HepG2 (cell line): ENCODE measurements around the gene SHF. TPM values are rescaled to one million over a fixed set of nuclear protein-coding genes. Genes with fewer than 3 reads are reported as not detected.

Experiments
- ATAC-seq: fragments of 200-7000 bp; cut with Tn5 transposase; 3 replicates; pipeline ENCODE4 v1.9.1; 2020; ENCODE audit warnings: mild to moderate bottlenecking, moderate library complexity
- BruUV-seq: library from RNA; stranded (reverse); fragments of 400-500 nt; replicated peaks from 2 replicates; lab custom pipeline; 2021; lab: Mats Ljungman, UMichigan
- CTCF ChIA-PET: fragments of 300-600 bp; formaldehyde crosslinking; extraction: SDS; loops from one replicate; lab custom pipeline; 2021; ENCODE audit warnings: low total read pairs, inconsistent platforms, low intra/inter-chr PET ratio; lab: Yijun Ruan, JAX
- POLR2A ChIA-PET: fragments of 350-600 bp; sonication (Branson Sonifier 250); formaldehyde crosslinking; loops from one replicate; lab custom pipeline; 2020; ENCODE audit warnings: antibody characterized with exemption, inconsistent platforms; lab: Yijun Ruan, JAX
- DNase-seq: peaks from one replicate; pipeline ENCODE4 v3.0.0-alpha.2; 2015; ENCODE audit warnings: low spot score
- FAIRE-seq: peaks from 3 replicates; lab custom pipeline; 2011; peaks lifted over from hg19 to GRCh38; lab: Jason Lieb, UNC
- H2AFZ ChIP-seq: one replicate; pipeline ENCODE4 v1.6.1; 2011; ENCODE audit warnings: low read length, inconsistent platforms
- H3K27ac ChIP-seq: fragments of 300-600 bp; 3 replicates; pipeline ENCODE4 v1.8.0; 2011; ENCODE audit warnings: mixed run types, mild to moderate bottlenecking, mixed read lengths, low read length, inconsistent platforms; ENCODE audit not compliant: insufficient read depth; ENCODE audit errors: extremely low read length
- H3K27me3 ChIP-seq, 2 experiments: fragments of 200-600 bp in 1 of 2; 2 replicates in 1 of 2; 3 replicates in 1 of 2; pipeline versions ENCODE4 v1.6.0 to v1.8.0; 2011; ENCODE audit warnings: low read length in 2 of 2, mild to moderate bottlenecking in 2 of 2, moderate library complexity in 2 of 2, inconsistent platforms in 1 of 2; ENCODE audit not compliant: insufficient read depth in 2 of 2, control insufficient read depth in 1 of 2
- H3K36me3 ChIP-seq, 2 experiments: fragments of 200-600 bp in 1 of 2; replicated peaks in 1 of 2; 2 replicates in 1 of 2; 3 replicates in 1 of 2; pipeline versions ENCODE4 v1.5.1 to v1.8.0; 2011; ENCODE audit warnings: low read length in 2 of 2, inconsistent platforms in 1 of 2; ENCODE audit not compliant: insufficient read depth in 2 of 2, control insufficient read depth in 1 of 2
- H3K4me1 ChIP-seq: 2 replicates; pipeline ENCODE4 v1.5.1; 2012; ENCODE audit warnings: low read length, inconsistent platforms; ENCODE audit not compliant: insufficient read depth
- H3K4me2 ChIP-seq: 2 replicates; pipeline ENCODE4 v1.6.0; 2011; ENCODE audit warnings: low read depth, low read length, inconsistent platforms
- H3K4me3 ChIP-seq, 3 experiments: fragments of 200-600 bp in 1 of 3; sonication (generic), shearing (Covaris generic) in 1 of 3; replicated peaks in 1 of 3; 2 replicates each; pipeline ENCODE4 v1.5.1; 2011 to 2016; ENCODE audit warnings: low read length in 3 of 3, inconsistent platforms in 2 of 3, low read depth in 2 of 3, mild to moderate bottlenecking in 2 of 3, control low read depth in 1 of 3, mixed read lengths in 1 of 3; ENCODE audit not compliant: insufficient read depth in 1 of 3
- H3K79me2 ChIP-seq: one replicate; pipeline ENCODE4 v1.6.1; 2011; ENCODE audit warnings: low read length, inconsistent platforms; ENCODE audit not compliant: insufficient read depth
- H3K9ac ChIP-seq: 2 replicates; pipeline ENCODE4 v1.6.0; 2011; ENCODE audit warnings: mild to moderate bottlenecking, low read depth, low read length, inconsistent platforms; ENCODE audit not compliant: insufficient read depth
- H3K9me3 ChIP-seq: 2 replicates; pipeline ENCODE4 v1.5.1; 2012; ENCODE audit warnings: mild to moderate bottlenecking, low read length
- H4K20me1 ChIP-seq: 2 replicates; pipeline ENCODE4 v1.6.0; 2011; ENCODE audit warnings: inconsistent platforms, mild to moderate bottlenecking, low read length, moderate library complexity; ENCODE audit not compliant: insufficient read depth
- ARNT ChIP-seq: fragments of 450-650 bp; IDR thresholded peaks from 2 replicates; pipeline ENCODE4 v1.6.1; 2017
- ARNT2 ChIP-seq: sonication (generic); formaldehyde crosslinking; IDR thresholded peaks from 2 replicates; pipeline ENCODE4 v1.8.0; 2022; ENCODE audit warnings: mild to moderate bottlenecking, low read depth, missing genetic modification reagents, moderate library complexity
- CENPT ChIP-seq: sonication (generic); formaldehyde crosslinking; IDR thresholded peaks from 2 replicates; pipeline ENCODE4 v1.8.0; 2022; ENCODE audit warnings: low read depth, mild to moderate bottlenecking, moderate library complexity, missing genetic modification reagents
- DNMT3B ChIP-seq: conservative IDR thresholded peaks from 2 replicates; pipeline ENCODE4 v1.6.1; 2016; ENCODE audit warnings: missing biosample characterization, control low read depth
- FOXA3 ChIP-seq: IDR thresholded peaks from 2 replicates; pipeline ENCODE4 v1.6.1; 2016; ENCODE audit warnings: missing genetic modification reagents, missing compliant biosample characterization
- HMG20B ChIP-seq: conservative IDR thresholded peaks from 2 replicates; pipeline ENCODE4 v1.6.1; 2016; ENCODE audit warnings: missing genetic modification reagents, missing compliant biosample characterization
- MBD4 ChIP-seq: IDR thresholded peaks from 2 replicates; pipeline ENCODE4 v1.6.1; 2012; ENCODE audit warnings: low read length, inconsistent platforms, borderline replicate concordance
- PAF1 ChIP-seq: IDR thresholded peaks from 2 replicates; pipeline ENCODE4 v1.6.1; 2016; ENCODE audit warnings: missing genetic modification reagents, missing compliant biosample characterization
- ZNF552 ChIP-seq: sonication (generic); formaldehyde crosslinking; IDR thresholded peaks from 2 replicates; pipeline ENCODE4 v1.9.0; 2022; ENCODE audit warnings: missing genetic modification reagents, mild to moderate bottlenecking, borderline replicate concordance
- ZNF850 ChIP-seq: sonication (generic); formaldehyde crosslinking; conservative IDR thresholded peaks from 2 replicates; pipeline ENCODE4 v1.9.0; 2021; ENCODE audit warnings: mild to moderate bottlenecking, missing genetic modification reagents
- ZSCAN9 ChIP-seq: IDR thresholded peaks from 2 replicates; pipeline ENCODE4 v1.6.1; 2016; ENCODE audit warnings: borderline replicate concordance
- WGBS: methylation state at CpG from one replicate; pipeline ENCODE4 v1.1.6; 2017; ENCODE audit warnings: low lambda C conversion rate; 5-methylcytosine and 5-hydroxymethylcytosine counted together
- in situ Hi-C: cut with HindIII; loops from 2 replicates; pipeline ENCODE4 v1.10.0; 2017; ENCODE audit warnings: low pct_unique_long_range_greater_than_20kb; ENCODE audit not compliant: extremely low pct_ligation_motif_present
- intact Hi-C: fragments of 100-400 bp; cut with micrococcal nuclease; formaldehyde crosslinking; loops from one replicate; pipeline ENCODE4 v1.10.0; 2022; ENCODE audit not compliant: unreplicated experiment
- polyA plus RNA-seq, 8 experiments: library from polyadenylated mRNA; depleted of rRNA in 3 of 8; stranded (reverse) in 7 of 8; unstranded in 1 of 8; fragments of >200 nt; fragmentation: Illumina TruSeq in 4 of 8; extraction: Trizol in 4 of 8; gene quantifications; 2 replicates each; pipeline versions ENCODE4 v1.2.1 to v1.2.3, GENCODE V29; 2011 to 2016; ENCODE audit warnings: low read depth in 4 of 8, missing spikeins in 1 of 8, mixed read lengths in 1 of 8; ENCODE audit not compliant: insufficient read depth in 1 of 8
- total RNA-seq, 5 experiments: library from RNA; depleted of rRNA; stranded (reverse); fragments of >200 nt; fragmentation: Illumina TruSeq; extraction: Trizol; gene quantifications; 2 replicates each; pipeline ENCODE4 v1.2.3, GENCODE V29; 2016; ENCODE audit warnings: low read depth in 1 of 5
- TF ChIP-seq, protein P1 (sequence below): IDR thresholded peaks from 2 replicates; pipeline ENCODE4 v1.6.1; 2012; ENCODE audit warnings: low read length, improper control_type of control experiment
- TF ChIP-seq, protein P2 (sequence below): sonication (generic); formaldehyde crosslinking; IDR thresholded peaks from 2 replicates; pipeline ENCODE4 v1.4.0; 2020; ENCODE audit warnings: mild to moderate bottlenecking, low read depth, missing genetic modification reagents
- TF ChIP-seq, protein P3 (sequence below): sonication (generic); formaldehyde crosslinking; IDR thresholded peaks from 2 replicates; pipeline ENCODE4 v1.4.0; 2020; ENCODE audit warnings: missing genetic modification reagents

The SHF gene
- total and polyA plus RNA-seq, 2 of the 13 experiments (the other 11 are each of a cell fraction or from before 2014, with no cell fraction given): 20.9 to 25.5 TPM

DNA sequence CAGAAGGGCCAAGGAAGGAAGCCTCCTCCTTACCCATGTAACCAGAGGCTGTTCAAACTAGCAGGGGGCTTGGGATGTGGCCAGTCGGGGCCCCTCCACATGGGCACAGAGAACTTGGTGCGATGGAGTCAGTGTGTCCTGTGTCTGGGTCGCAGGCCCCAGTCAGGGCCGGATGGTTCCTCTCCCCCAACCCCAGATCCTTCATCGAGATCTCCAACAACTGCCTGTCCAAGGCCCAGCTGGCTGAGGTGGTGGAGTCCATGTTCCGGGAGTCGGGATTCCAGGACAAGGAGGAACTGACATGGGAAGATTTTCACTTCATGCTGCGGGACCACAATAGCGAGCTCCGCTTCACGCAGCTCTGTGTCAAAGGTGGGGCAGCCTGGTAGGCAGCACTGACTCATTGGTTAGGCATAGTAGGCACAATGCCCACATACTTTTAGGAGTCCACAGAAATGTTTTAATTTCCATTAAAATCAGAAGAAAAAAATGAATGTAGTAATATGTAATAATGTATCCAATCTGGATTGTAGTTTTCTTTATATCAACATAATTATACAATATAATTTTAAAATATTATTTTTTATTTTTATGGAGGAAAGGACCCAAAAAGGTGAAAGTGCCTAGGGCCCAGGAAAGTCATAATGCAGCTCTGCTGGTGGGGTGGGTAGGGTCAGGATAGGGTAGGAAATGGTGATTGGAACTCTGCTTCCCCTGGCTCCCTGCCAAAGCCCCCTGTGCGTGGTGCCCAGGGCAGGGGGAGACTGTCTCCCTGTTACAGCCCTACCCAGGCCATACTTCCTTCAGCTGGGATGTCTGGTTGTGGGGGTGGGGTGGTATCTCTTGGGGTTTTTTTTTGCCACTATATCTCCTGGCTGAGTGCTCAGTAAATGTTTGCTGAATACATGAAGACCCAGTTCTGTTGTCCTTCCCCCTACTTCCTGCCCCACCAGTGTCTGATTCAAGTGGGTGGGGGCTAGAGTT is 39.4 kb downstream of the SHF start:
- Histone ChIP-seq H3K79me2 (no peaks in the 10 kb centered on the region), H2AFZ (no peak overlapping the region), H4K20me1 (no peaks in the 10 kb centered on the region), H3K4me1 (peaks cover 8% of the 10 kb centered on the region), H3K4me3 (no peak overlapping the region), H3K27ac (no peak overlapping the region), H3K36me3 (no peaks in the 10 kb centered on the region), H3K9ac (no peak overlapping the region), H3K9me3 (no peaks in the 10 kb centered on the region), H3K27me3 (0 out of 5 replicates have a peak, but pooled peaks cover 0 to 19% of the 10 kb centered on the region in 2 experiments), H3K4me2 (no peak overlapping the region)
- ChIA-PET CTCF (no interaction called here), POLR2A (no interaction called here)
- ATAC-seq (no peak), DNase-seq (no peak), FAIRE-seq (no peak)
- 80% methylated on average over 10 of the region's 12 CpGs for WGBS
- TF ChIP-seq, protein P1, sequence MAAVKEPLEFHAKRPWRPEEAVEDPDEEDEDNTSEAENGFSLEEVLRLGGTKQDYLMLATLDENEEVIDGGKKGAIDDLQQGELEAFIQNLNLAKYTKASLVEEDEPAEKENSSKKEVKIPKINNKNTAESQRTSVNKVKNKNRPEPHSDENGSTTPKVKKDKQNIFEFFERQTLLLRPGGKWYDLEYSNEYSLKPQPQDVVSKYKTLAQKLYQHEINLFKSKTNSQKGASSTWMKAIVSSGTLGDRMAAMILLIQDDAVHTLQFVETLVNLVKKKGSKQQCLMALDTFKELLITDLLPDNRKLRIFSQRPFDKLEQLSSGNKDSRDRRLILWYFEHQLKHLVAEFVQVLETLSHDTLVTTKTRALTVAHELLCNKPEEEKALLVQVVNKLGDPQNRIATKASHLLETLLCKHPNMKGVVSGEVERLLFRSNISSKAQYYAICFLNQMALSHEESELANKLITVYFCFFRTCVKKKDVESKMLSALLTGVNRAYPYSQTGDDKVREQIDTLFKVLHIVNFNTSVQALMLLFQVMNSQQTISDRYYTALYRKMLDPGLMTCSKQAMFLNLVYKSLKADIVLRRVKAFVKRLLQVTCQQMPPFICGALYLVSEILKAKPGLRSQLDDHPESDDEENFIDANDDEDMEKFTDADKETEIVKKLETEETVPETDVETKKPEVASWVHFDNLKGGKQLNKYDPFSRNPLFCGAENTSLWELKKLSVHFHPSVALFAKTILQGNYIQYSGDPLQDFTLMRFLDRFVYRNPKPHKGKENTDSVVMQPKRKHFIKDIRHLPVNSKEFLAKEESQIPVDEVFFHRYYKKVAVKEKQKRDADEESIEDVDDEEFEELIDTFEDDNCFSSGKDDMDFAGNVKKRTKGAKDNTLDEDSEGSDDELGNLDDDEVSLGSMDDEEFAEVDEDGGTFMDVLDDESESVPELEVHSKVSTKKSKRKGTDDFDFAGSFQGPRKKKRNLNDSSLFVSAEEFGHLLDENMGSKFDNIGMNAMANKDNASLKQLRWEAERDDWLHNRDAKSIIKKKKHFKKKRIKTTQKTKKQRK: no peak
- TF ChIP-seq FOXA3 (no peak), HMG20B (CRISPR knock-in tag) (no peak), ZNF552 (CRISPR knock-in tag) (no peak), ARNT (no peak), PAF1 (no peak), ARNT2 (CRISPR knock-in tag) (no peak), MBD4 (no peak), CENPT (CRISPR knock-in tag) (no peak), ZSCAN9 (CRISPR knock-in tag) (no peak), DNMT3B (CRISPR knock-in tag) (no peak), ZNF850 (no peak)
- TF ChIP-seq, protein P2, sequence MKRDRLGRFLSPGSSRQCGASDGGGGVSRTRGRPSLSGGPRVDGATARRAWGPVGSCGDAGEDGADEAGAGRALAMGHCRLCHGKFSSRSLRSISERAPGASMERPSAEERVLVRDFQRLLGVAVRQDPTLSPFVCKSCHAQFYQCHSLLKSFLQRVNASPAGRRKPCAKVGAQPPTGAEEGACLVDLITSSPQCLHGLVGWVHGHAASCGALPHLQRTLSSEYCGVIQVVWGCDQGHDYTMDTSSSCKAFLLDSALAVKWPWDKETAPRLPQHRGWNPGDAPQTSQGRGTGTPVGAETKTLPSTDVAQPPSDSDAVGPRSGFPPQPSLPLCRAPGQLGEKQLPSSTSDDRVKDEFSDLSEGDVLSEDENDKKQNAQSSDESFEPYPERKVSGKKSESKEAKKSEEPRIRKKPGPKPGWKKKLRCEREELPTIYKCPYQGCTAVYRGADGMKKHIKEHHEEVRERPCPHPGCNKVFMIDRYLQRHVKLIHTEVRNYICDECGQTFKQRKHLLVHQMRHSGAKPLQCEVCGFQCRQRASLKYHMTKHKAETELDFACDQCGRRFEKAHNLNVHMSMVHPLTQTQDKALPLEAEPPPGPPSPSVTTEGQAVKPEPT (CRISPR knock-in tag): no peak
- TF ChIP-seq, protein P3, sequence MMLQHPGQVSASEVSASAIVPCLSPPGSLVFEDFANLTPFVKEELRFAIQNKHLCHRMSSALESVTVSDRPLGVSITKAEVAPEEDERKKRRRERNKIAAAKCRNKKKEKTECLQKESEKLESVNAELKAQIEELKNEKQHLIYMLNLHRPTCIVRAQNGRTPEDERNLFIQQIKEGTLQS (CRISPR knock-in tag): no peak
- intact Hi-C loops: no loop called here
- BruUV-seq: no TSS peak
- in situ Hi-C loops: no loop called here
